ENCODE data around the gene ZNF385B. TPM values are rescaled to one million over a fixed set of nuclear protein-coding genes. Genes with fewer than 3 reads are reported as not detected.
A peak's percentile ranks its signal among the peaks of the same experiment; 100 is the strongest.

Gene ZNF385B
- 1 to 10 TPM in 1 of 4 donors, under 1 TPM in 1, not detected in 2; 0.41 to 3.3 TPM for total RNA-seq

- Histone ChIP-seq H3K27me3 (peaks cover 0 to 3% of the 10 kb centered on the region in 2 donors), H3K9me3 (no peaks in the 10 kb centered on the region), H3K4me1 (no peaks in the 10 kb centered on the region), H3K36me3 (no peaks in the 10 kb centered on the region), H3K4me3 (peak within 1 kb of the TSS; percentile 28 to 48), H3K27ac (no peak within 1 kb of the TSS)
- peak in 1 of 2 donors; percentile 16 for DNase-seq
- intact Hi-C loops (cut with DNase I; ENCODE audit: low total_unique reads): no loop called here
- no peak for TF ChIP-seq POLR2A (IDR thresholded peaks at IDR 0.05)
- no peak for TF ChIP-seq CTCF (IDR thresholded peaks at IDR 0.05)
These were observed at the start of gene ZNF385B for GRCh38 chr2:179861416-179862067. TSS of gene ZNF385B (minus strand) at chr2:179861612.

GRCh38 chr2:179910735-179911113 is 49.3 kb upstream of the ZNF385B start:
- no peak for TF ChIP-seq POLR2A (IDR thresholded peaks at IDR 0.05)
- no peak for TF ChIP-seq CTCF (IDR thresholded peaks at IDR 0.05)
- Histone ChIP-seq H3K4me1 (no peaks in the 10 kb centered on the region), H3K9me3 (no peaks in the 10 kb centered on the region), H3K4me3 (no peak overlapping the region), H3K27ac (no peak overlapping the region), H3K27me3 (no peaks in the 10 kb centered on the region), H3K36me3 (no peaks in the 10 kb centered on the region)
- DNase-seq: no peak
- intact Hi-C loops (cut with DNase I; ENCODE audit: low total_unique reads): no loop called here

GRCh38 chr2:179909845-179910734 is 48.7 kb upstream of the ZNF385B start:
- no peak overlapping the region for H3K4me3 ChIP-seq
- H3K4me1 ChIP-seq: no peaks in the 10 kb centered on the region
- TF ChIP-seq POLR2A (IDR thresholded peaks at IDR 0.05) (no peak), CTCF (IDR thresholded peaks at IDR 0.05) (no peak)
- no peaks in the 10 kb centered on the region for H3K27me3 ChIP-seq
- H3K27ac ChIP-seq: no peak overlapping the region
- intact Hi-C loops (cut with DNase I; ENCODE audit: low total_unique reads): no loop called here
- no peaks in the 10 kb centered on the region for H3K9me3 ChIP-seq
- no peak for DNase-seq
- no peaks in the 10 kb centered on the region for H3K36me3 ChIP-seq

GRCh38 chr2:179900655-179901054 is 39.2 kb upstream of the ZNF385B start:
- intact Hi-C loops (cut with DNase I; ENCODE audit: low total_unique reads): no loop called here
- no peak overlapping the region for H3K27ac ChIP-seq

More at GRCh38 chr2:179900655-179901054, 39.2 kb upstream of the ZNF385B start:
- H3K4me1 ChIP-seq: no peaks in the 10 kb centered on the region
- no peaks in the 10 kb centered on the region for H3K27me3 ChIP-seq
- H3K36me3 ChIP-seq: no peaks in the 10 kb centered on the region
- no peak overlapping the region for H3K4me3 ChIP-seq
- H3K9me3 ChIP-seq: no peaks in the 10 kb centered on the region
- no peak for TF ChIP-seq CTCF (IDR thresholded peaks at IDR 0.05)
- TF ChIP-seq POLR2A (IDR thresholded peaks at IDR 0.05): no peak
- DNase-seq: no peak

All from uterus (tissue), 4 donors.